Loucy (cell line): ENCODE measurements around the gene TOX3.

Source experiments
- H2AFZ ChIP-seq: fragments of 200-600 bp; sonication (generic); 2 replicates; pipeline ENCODE4 v1.6.0; 2016; ENCODE audit warnings: antibody characterized with exemption, mild to moderate bottlenecking, low read length, moderate library complexity
- H3F3A ChIP-seq: fragments of 200-600 bp; 2 replicates; pipeline ENCODE4 v1.6.0; 2016; ENCODE audit warnings: antibody characterized with exemption, low read depth, mild to moderate bottlenecking
- H3K27me3 ChIP-seq: fragments of 200-600 bp; sonication (generic); 2 replicates; pipeline ENCODE4 v1.6.1; 2014; ENCODE audit warnings: low read length, mild to moderate bottlenecking; ENCODE audit not compliant: insufficient read depth, poor library complexity, severe bottlenecking
- H3K36me3 ChIP-seq: fragments of 200-600 bp; sonication (generic); 2 replicates; pipeline ENCODE4 v1.6.1; 2016; ENCODE audit warnings: low read length; ENCODE audit not compliant: insufficient read depth
- H3K4me1 ChIP-seq: fragments of 200-600 bp; sonication (generic); 2 replicates; pipeline ENCODE4 v1.5.1; 2014; ENCODE audit warnings: low read length, mild to moderate bottlenecking; ENCODE audit not compliant: insufficient read depth, poor library complexity, severe bottlenecking
- H3K4me2 ChIP-seq: fragments of 200-600 bp; sonication (generic); 2 replicates; pipeline ENCODE4 v1.6.0; 2014; ENCODE audit warnings: antibody characterized with exemption, low read length, low read depth, mild to moderate bottlenecking; ENCODE audit not compliant: poor library complexity, severe bottlenecking
- H3K4me3 ChIP-seq: fragments of 200-600 bp; sonication (generic); 2 replicates; pipeline ENCODE4 v1.5.1; 2014; ENCODE audit warnings: low read length, mild to moderate bottlenecking, mixed read lengths; ENCODE audit not compliant: poor library complexity, severe bottlenecking
- H3K79me2 ChIP-seq: fragments of 200-600 bp; sonication (generic); 2 replicates; pipeline ENCODE4 v1.6.1; 2014; ENCODE audit warnings: low read length; ENCODE audit not compliant: insufficient read depth
- H3K9ac ChIP-seq: fragments of 200-600 bp; sonication (generic); 2 replicates; pipeline ENCODE4 v1.6.0; 2014; ENCODE audit warnings: mild to moderate bottlenecking, low read depth, low read length, moderate library complexity; ENCODE audit not compliant: poor library complexity, severe bottlenecking
- H3K9me2 ChIP-seq: fragments of 200-600 bp; sonication (generic); replicated peaks from 2 replicates; pipeline ENCODE4 v1.6.1; 2016; ENCODE audit warnings: low read depth, low read length, mixed read lengths
- H3K9me3 ChIP-seq: fragments of 200-600 bp; sonication (generic); 2 replicates; pipeline ENCODE4 v1.6.1; 2014; ENCODE audit warnings: mild to moderate bottlenecking, antibody characterized with exemption, low read length, low read depth; ENCODE audit not compliant: insufficient read depth
- H4K20me1 ChIP-seq: fragments of 200-600 bp; sonication (generic); 2 replicates; pipeline ENCODE4 v1.6.0; 2014; ENCODE audit warnings: antibody characterized with exemption, low read length, mild to moderate bottlenecking; ENCODE audit not compliant: insufficient read depth, poor library complexity, severe bottlenecking
- EZH2phosphoT487 ChIP-seq: fragments of 200-600 bp; IDR thresholded peaks from 2 replicates; pipeline ENCODE4 v1.6.1; 2018; ENCODE audit warnings: antibody characterized with exemption, mild to moderate bottlenecking, moderate library complexity, borderline replicate concordance
- TF ChIP-seq, protein P1 (sequence below): fragments of 200-600 bp; sonication (generic); conservative IDR thresholded peaks from 2 replicates; pipeline ENCODE4 v1.5.1; 2014; ENCODE audit warnings: mild to moderate bottlenecking, antibody characterized with exemption, low read length

The TOX3 gene

DNA sequence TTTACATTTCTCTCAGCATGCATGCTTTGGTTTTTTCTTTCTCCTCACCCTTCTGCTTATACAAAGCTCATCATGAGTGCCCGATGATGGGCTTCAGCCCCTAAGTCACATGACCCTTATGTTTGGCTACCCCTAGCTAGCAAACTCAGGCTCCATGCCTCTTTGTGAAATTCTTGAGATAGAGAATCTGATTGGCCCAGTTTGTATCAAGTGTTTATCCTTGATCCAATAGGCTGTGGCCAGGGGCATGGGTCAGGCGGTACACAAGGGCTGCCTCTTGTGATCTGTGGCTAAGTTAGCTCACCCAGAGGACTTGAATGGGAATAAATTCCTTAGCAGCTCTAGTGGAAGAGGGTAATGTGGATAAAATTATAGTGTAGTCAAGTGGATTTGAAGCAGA is 11.5 kb upstream of the TOX3 start:
- Histone ChIP-seq H3K4me3 (no peak overlapping the region), H3K9ac (no peak overlapping the region), H3K4me2 (no peak overlapping the region), H3K36me3 (no peaks in the 10 kb centered on the region), H2AFZ (no peak overlapping the region), H3K9me3 (no peaks in the 10 kb centered on the region), H4K20me1 (no peaks in the 10 kb centered on the region), H3K9me2 (no peaks in the 10 kb centered on the region), H3F3A (no peaks in the 10 kb centered on the region), H3K4me1 (no peaks in the 10 kb centered on the region), H3K79me2 (no peaks in the 10 kb centered on the region), H3K27me3 (no peaks in the 10 kb centered on the region)
- no peak for TF ChIP-seq EZH2phosphoT487
- TF ChIP-seq, protein P1, sequence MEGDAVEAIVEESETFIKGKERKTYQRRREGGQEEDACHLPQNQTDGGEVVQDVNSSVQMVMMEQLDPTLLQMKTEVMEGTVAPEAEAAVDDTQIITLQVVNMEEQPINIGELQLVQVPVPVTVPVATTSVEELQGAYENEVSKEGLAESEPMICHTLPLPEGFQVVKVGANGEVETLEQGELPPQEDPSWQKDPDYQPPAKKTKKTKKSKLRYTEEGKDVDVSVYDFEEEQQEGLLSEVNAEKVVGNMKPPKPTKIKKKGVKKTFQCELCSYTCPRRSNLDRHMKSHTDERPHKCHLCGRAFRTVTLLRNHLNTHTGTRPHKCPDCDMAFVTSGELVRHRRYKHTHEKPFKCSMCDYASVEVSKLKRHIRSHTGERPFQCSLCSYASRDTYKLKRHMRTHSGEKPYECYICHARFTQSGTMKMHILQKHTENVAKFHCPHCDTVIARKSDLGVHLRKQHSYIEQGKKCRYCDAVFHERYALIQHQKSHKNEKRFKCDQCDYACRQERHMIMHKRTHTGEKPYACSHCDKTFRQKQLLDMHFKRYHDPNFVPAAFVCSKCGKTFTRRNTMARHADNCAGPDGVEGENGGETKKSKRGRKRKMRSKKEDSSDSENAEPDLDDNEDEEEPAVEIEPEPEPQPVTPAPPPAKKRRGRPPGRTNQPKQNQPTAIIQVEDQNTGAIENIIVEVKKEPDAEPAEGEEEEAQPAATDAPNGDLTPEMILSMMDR: no peak

DNA sequence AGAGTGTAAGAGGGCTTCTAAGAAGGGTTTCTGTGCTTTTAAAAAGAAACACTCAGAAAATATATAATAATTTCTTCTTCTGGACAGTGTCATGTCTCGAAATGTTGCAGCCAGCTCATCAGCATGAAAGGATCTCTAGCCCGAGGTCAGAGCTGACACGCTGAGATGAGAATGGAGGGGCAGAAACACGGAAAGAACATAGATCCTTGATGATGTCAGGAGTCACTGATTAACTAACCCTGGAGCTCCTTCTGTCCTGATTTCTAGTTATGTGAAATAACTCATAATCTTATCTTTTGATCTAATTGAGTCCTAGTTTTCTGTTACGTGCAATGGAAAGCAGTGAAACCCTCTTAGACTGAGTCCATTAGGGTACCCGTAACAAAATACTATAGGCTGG is 10.3 kb upstream of the TOX3 start:
- H3K36me3 ChIP-seq: no peaks in the 10 kb centered on the region
- TF ChIP-seq, protein P1: no peak
- no peak for TF ChIP-seq EZH2phosphoT487

DNA sequence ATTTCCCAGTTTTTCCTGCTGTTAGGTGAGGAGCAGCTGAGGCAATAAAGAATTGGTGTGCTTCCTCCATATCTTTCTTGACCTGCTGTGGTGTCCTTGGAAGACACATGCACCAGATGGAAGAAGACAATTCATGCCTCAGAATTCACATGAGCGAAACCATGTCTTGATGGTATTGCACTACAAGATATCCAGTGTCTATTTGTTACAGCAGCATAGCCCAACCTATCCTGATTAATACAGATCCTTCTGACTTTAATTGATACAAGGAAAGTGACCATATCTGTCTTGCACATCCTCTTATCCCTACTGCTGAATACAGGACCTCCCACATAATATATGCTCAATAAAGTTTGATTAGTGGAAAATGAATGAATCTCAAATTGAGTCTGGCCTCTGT is 9.1 kb upstream of the TOX3 start:
- Histone ChIP-seq H3K79me2 (no peaks in the 10 kb centered on the region), H3K4me2 (no peak overlapping the region), H2AFZ (no peak overlapping the region), H3K9me3 (no peaks in the 10 kb centered on the region), H3F3A (no peaks in the 10 kb centered on the region), H3K4me1 (no peaks in the 10 kb centered on the region), H3K9me2 (no peaks in the 10 kb centered on the region), H3K4me3 (no peak overlapping the region), H3K27me3 (no peaks in the 10 kb centered on the region), H3K9ac (no peak overlapping the region), H4K20me1 (no peaks in the 10 kb centered on the region), H3K36me3 (no peaks in the 10 kb centered on the region)
- no peak for TF ChIP-seq EZH2phosphoT487
- TF ChIP-seq, protein P1: no peak

More for the DNA sequence above, 10.3 kb upstream of the TOX3 start:
- H3K9ac ChIP-seq: no peak overlapping the region
- no peaks in the 10 kb centered on the region for H3K9me2 ChIP-seq
- no peak overlapping the region for H3K4me2 ChIP-seq
- no peaks in the 10 kb centered on the region for H3K9me3 ChIP-seq
- H3K79me2 ChIP-seq: no peaks in the 10 kb centered on the region
- no peak overlapping the region for H3K4me3 ChIP-seq
- H3K4me1 ChIP-seq: no peaks in the 10 kb centered on the region
- H2AFZ ChIP-seq: no peak overlapping the region
- no peaks in the 10 kb centered on the region for H3F3A ChIP-seq
- H3K27me3 ChIP-seq: no peaks in the 10 kb centered on the region
- H4K20me1 ChIP-seq: no peaks in the 10 kb centered on the region
